DOHH2 (cell line): Measurements from ENCODE around the gene TMEM41A.
"Not testable (repeated sequence)": the region's sequence is repeated elsewhere in the genome, so short reads cannot be mapped to it uniquely, and the experiment has no call there.

Source experiments
- H3F3A ChIP-seq: fragments of 200-600 bp; sonication (generic), shearing (Covaris generic); 2 replicates; pipeline ENCODE4 v1.6.0; 2016; ENCODE audit warnings: antibody characterized with exemption, mild to moderate bottlenecking; ENCODE audit not compliant: control insufficient read depth, insufficient read depth
- H3K27ac ChIP-seq: fragments of 200-600 bp; sonication (generic); 2 replicates; pipeline ENCODE4 v1.5.1; 2014; ENCODE audit warnings: low read depth, mild to moderate bottlenecking, low read length, moderate library complexity
- H3K27me3 ChIP-seq: fragments of 200-600 bp; sonication (generic); 2 replicates; pipeline ENCODE4 v1.6.1; 2014; ENCODE audit warnings: mild to moderate bottlenecking, low read length, mixed read lengths; ENCODE audit not compliant: control insufficient read depth
- H3K36me3 ChIP-seq: fragments of 200-600 bp; sonication (generic); 2 replicates; pipeline ENCODE4 v1.6.1; 2014; ENCODE audit warnings: mild to moderate bottlenecking, low read length, moderate library complexity, mixed read lengths; ENCODE audit not compliant: control insufficient read depth
- H3K4me1 ChIP-seq: fragments of 200-600 bp; sonication (generic); 2 replicates; pipeline ENCODE4 v1.6.1; 2014; ENCODE audit warnings: mild to moderate bottlenecking, low read length, mixed read lengths; ENCODE audit not compliant: control insufficient read depth
- H3K4me2 ChIP-seq: fragments of 200-600 bp; sonication (generic); 2 replicates; pipeline ENCODE4 v1.6.0; 2014; ENCODE audit warnings: mild to moderate bottlenecking, low read length, moderate library complexity
- H3K4me3 ChIP-seq: fragments of 200-600 bp; sonication (generic); 2 replicates; pipeline ENCODE4 v1.5.1; 2014; ENCODE audit warnings: mild to moderate bottlenecking, low read length, mixed read lengths
- H3K79me2 ChIP-seq: fragments of 200-600 bp; sonication (generic); 2 replicates; pipeline ENCODE4 v1.6.1; 2014; ENCODE audit warnings: mild to moderate bottlenecking, low read length, mixed read lengths; ENCODE audit not compliant: control insufficient read depth
- H3K9me2 ChIP-seq: fragments of 200-600 bp; sonication (generic); replicated peaks from 2 replicates; pipeline ENCODE4 v1.6.1; 2014; ENCODE audit warnings: mild to moderate bottlenecking, low read length, mixed read lengths; ENCODE audit not compliant: control insufficient read depth
- H3K9me3 ChIP-seq: fragments of 200-600 bp; sonication (generic); 2 replicates; pipeline ENCODE4 v1.6.1; 2014; ENCODE audit warnings: antibody characterized with exemption, low read length, mixed read lengths; ENCODE audit not compliant: control insufficient read depth, insufficient read depth
- H4K20me1 ChIP-seq: fragments of 200-600 bp; sonication (generic); 2 replicates; pipeline ENCODE4 v1.6.0; 2014; ENCODE audit warnings: low read depth, mild to moderate bottlenecking, antibody characterized with exemption, low read length, moderate library complexity; ENCODE audit not compliant: control insufficient read depth, insufficient read depth
- CTCF ChIP-seq: fragments of 200-600 bp; sonication (generic); IDR thresholded peaks from one replicate; pipeline ENCODE4 v1.5.1; 2014; ENCODE audit warnings: antibody characterized with exemption, mild to moderate bottlenecking, low read depth, low read length; ENCODE audit not compliant: poor library complexity, severe bottlenecking
- EZH2phosphoT487 ChIP-seq: fragments of 200-600 bp; sonication (generic); IDR thresholded peaks from 2 replicates; pipeline ENCODE4 v1.6.1; 2017; ENCODE audit warnings: borderline replicate concordance, mild to moderate bottlenecking, antibody characterized with exemption, low read length, moderate library complexity, mixed read lengths

TMEM41A gene

GRCh38 chr3:185460719-185461350 lies 38.0 kb downstream of the TMEM41A start:
- Histone ChIP-seq H3K36me3 (no peaks in the 10 kb centered on the region), H3K9me3 (no peaks in the 10 kb centered on the region), H3K27me3 (no peaks in the 10 kb centered on the region), H3K4me3 (no peak overlapping the region), H3K79me2 (no peaks in the 10 kb centered on the region), H4K20me1 (no peaks in the 10 kb centered on the region), H3F3A (no peaks in the 10 kb centered on the region), H3K27ac (no peak overlapping the region), H3K4me1 (no peaks in the 10 kb centered on the region), H3K9me2 (no peaks in the 10 kb centered on the region), H3K4me2 (no peak overlapping the region)
- TF ChIP-seq CTCF (peak; percentile 48), EZH2phosphoT487 (no peak)

- Histone ChIP-seq H3K27ac (no peak overlapping the region), H3K9me3 (no peaks in the 10 kb centered on the region), H3K79me2 (no peaks in the 10 kb centered on the region), H3F3A (no peaks in the 10 kb centered on the region), H3K4me1 (no peaks in the 10 kb centered on the region), H3K27me3 (no peaks in the 10 kb centered on the region), H4K20me1 (no peaks in the 10 kb centered on the region), H3K9me2 (no peaks in the 10 kb centered on the region), H3K4me2 (no peak overlapping the region), H3K36me3 (no peaks in the 10 kb centered on the region), H3K4me3 (no peak overlapping the region)
- no peak for TF ChIP-seq EZH2phosphoT487
- TF ChIP-seq CTCF = no peak
Measured at GRCh38 chr3:185460309-185460708, 38.5 kb downstream of the TMEM41A start.

GRCh38 chr3:185457376-185457775 lies 41.5 kb downstream of the TMEM41A start:
- H3K79me2 ChIP-seq = no peaks in the 10 kb centered on the region
- no peaks in the 10 kb centered on the region for H4K20me1 ChIP-seq
- no peaks in the 10 kb centered on the region for H3K36me3 ChIP-seq
- no peaks in the 10 kb centered on the region for H3K4me1 ChIP-seq
- no peak overlapping the region for H3K4me2 ChIP-seq
- H3K4me3 ChIP-seq = no peak overlapping the region
- H3K27ac ChIP-seq = no peak overlapping the region
- H3K9me3 ChIP-seq = no peaks in the 10 kb centered on the region
- no peaks in the 10 kb centered on the region for H3F3A ChIP-seq
- no peak for TF ChIP-seq EZH2phosphoT487
- TF ChIP-seq CTCF = no peak
- H3K9me2 ChIP-seq = no peaks in the 10 kb centered on the region
- H3K27me3 ChIP-seq = no peaks in the 10 kb centered on the region

GRCh38 chr3:185451432-185451831 lies 47.4 kb downstream of the TMEM41A start:
- not testable (repeated sequence) for H3K79me2 ChIP-seq, H4K20me1 ChIP-seq, H3K4me2 ChIP-seq, H3K36me3 ChIP-seq, H3K9me3 ChIP-seq, H3K9me2 ChIP-seq, H3K4me3 ChIP-seq, H3K27ac ChIP-seq, H3F3A ChIP-seq, H3K27me3 ChIP-seq, H3K4me1 ChIP-seq
